Thyroid gland (tissue), 4 donors: ENCODE measurements around the gene KRTAP1-1. TPM values are rescaled to one million over a fixed set of nuclear protein-coding genes. Genes with fewer than 3 reads are reported as not detected.
"Not testable (repeated sequence)": the region's sequence is repeated elsewhere in the genome, so short reads cannot be mapped to it uniquely, and the experiment has no call there.

Experiments
- DNase-seq, 2 donors: peaks; one replicate each; pipeline ENCODE4 v3.0.0-alpha.2; 2019
- H3K27ac ChIP-seq, 3 donors: fragments of 200-600 bp; sonication (generic); 1 replicate in 2 of 3; 2 replicates in 1 of 3; pipeline ENCODE4 v1.5.1; 2016 to 2019; ENCODE audit warnings: mild to moderate bottlenecking in 1 of 3, moderate library complexity in 1 of 3
- H3K27me3 ChIP-seq: fragments of 200-600 bp; sonication (generic); one replicate; pipeline ENCODE4 v1.5.1; 2019
- H3K36me3 ChIP-seq, 2 donors: fragments of 200-600 bp; sonication (generic); one replicate each; pipeline ENCODE4 v1.5.1; 2016 to 2019
- H3K4me1 ChIP-seq, 2 donors: fragments of 200-600 bp; sonication (generic); one replicate each; pipeline ENCODE4 v1.5.1; 2017 to 2019
- H3K4me3 ChIP-seq, 3 donors: fragments of 200-600 bp; sonication (generic); replicated peaks in 1 of 3; 1 replicate in 2 of 3; 2 replicates in 1 of 3; pipeline ENCODE4 v1.5.1; 2016; ENCODE audit warnings: mild to moderate bottlenecking in 1 of 3
- H3K9me3 ChIP-seq: fragments of 200-600 bp; sonication (generic); one replicate; pipeline ENCODE4 v1.5.1; 2017
- POLR2A ChIP-seq, 2 donors: fragments of 450-650 bp; IDR thresholded peaks; one replicate each; pipeline ENCODE4 v1.6.1; 2017; ENCODE audit warnings: antibody characterized with exemption in 2 of 2, mild to moderate bottlenecking in 2 of 2, moderate library complexity in 1 of 2
- WGBS, 2 donors: methylation state at CpG; one replicate each; pipeline ENCODE4 v1.1.5; 2017; 5-methylcytosine and 5-hydroxymethylcytosine counted together
- intact Hi-C: fragments of 100-400 bp; cut with DNase I; formaldehyde crosslinking; loops from one replicate; pipeline ENCODE4 v1.15.1; 2023
- total RNA-seq, 4 donors: library from RNA; depleted of rRNA; stranded (reverse); fragments of >200 nt; gene quantifications; one replicate each; pipeline ENCODE4 v1.2.3, GENCODE V29; 2016
- TF ChIP-seq, protein P1 (sequence below), 6 experiments: fragments of 200-600 bp in 3 of 6; fragments of 450-650 bp in 3 of 6; sonication (generic) in 3 of 6; IDR thresholded peaks; one replicate each; pipeline ENCODE4 v1.5.1; 2016 to 2019; ENCODE audit warnings: antibody characterized with exemption in 6 of 6, mild to moderate bottlenecking in 2 of 6, inconsistent platforms in 1 of 6, moderate library complexity in 1 of 6

Gene KRTAP1-1, protein sequence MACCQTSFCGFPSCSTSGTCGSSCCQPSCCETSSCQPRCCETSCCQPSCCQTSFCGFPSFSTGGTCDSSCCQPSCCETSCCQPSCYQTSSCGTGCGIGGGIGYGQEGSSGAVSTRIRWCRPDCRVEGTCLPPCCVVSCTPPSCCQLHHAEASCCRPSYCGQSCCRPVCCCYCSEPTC
- not detected for total RNA-seq

DNA sequence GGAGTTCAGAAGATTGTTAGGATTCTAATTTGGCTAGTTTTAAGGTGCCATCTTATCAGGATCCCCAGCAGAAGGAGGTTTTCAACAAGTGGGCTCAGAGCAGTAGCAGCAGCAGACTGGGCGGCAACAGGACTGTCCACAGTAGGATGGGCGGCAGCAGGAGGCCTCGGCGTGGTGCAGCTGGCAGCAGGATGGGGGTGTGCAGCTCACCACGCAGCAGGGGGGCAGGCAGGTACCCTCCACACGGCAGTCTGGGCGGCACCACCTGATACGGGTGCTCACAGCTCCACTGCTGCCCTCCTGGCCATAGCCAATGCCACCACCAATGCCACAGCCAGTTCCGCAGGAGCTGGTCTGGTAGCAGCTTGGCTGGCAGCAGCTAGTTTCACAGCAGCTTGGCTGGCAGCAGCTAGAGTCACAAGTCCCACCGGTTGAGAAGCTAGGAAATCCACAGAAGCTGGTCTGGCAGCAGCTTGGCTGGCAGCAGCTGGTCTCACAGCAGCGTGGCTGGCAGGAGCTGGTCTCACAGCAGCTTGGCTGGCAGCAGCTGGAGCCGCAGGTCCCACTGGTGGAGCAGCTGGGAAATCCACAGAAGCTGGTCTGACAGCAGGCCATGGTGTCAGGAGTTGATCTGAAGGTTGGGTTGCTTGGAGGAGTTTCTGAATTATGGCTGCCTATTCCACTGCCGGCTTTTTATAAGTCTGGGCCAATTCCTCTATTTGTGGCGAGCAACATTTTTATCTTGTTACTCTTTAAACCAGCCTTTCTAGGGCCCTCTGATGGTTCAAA lies at the start of gene KRTAP1-1:
Gene KRTAP1-1 (minus strand): TSS at position 668 of the 789 bp plus-strand sequence. CDS start 53 bp downstream, at position 615.
- H3K4me3 ChIP-seq, H3K27ac ChIP-seq, DNase-seq, H3K9me3 ChIP-seq, H3K36me3 ChIP-seq, H3K27me3 ChIP-seq, intact Hi-C loops, H3K4me1 ChIP-seq: not testable (repeated sequence)
- WGBS, 2 donors: 77 to 84% methylated on average over 3 to 12 of the region's 14 CpGs

DNA sequence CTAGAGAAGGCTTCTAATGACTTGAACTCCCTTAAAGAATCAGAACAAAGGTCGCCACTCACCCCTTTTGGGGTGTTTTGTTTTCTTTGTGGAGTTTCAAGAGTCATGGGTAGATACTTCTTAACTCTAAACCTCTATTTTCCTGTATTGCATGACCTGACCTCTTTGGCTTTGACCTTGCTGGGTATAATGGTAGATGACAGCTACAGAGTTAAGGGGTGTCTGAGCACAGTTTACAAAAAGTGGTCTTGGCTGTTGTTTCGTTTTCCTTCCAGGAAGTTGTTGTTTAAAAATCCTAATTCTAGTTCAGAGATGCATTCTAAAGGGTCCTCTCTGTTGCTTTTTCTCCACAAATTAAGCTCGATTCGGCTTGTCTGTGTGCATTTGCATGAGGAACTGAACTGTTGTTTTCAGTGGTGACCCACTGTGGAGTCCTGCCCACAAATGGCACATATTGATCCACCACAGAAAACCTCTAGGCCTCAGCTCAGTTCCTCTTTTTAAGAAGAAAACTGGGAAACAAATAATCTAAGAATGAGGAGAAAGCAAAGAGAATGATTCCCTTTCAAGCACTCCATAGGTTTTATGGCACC lies 47.6 kb upstream of the KRTAP1-1 start:
- H3K27ac ChIP-seq, H3K9me3 ChIP-seq, intact Hi-C loops, DNase-seq, H3K4me3 ChIP-seq, H3K4me1 ChIP-seq, H3K27me3 ChIP-seq, H3K36me3 ChIP-seq: not testable (repeated sequence)
- 50 to 64% methylated on average over 4 of the region's 4 CpGs for WGBS, 2 donors

DNA sequence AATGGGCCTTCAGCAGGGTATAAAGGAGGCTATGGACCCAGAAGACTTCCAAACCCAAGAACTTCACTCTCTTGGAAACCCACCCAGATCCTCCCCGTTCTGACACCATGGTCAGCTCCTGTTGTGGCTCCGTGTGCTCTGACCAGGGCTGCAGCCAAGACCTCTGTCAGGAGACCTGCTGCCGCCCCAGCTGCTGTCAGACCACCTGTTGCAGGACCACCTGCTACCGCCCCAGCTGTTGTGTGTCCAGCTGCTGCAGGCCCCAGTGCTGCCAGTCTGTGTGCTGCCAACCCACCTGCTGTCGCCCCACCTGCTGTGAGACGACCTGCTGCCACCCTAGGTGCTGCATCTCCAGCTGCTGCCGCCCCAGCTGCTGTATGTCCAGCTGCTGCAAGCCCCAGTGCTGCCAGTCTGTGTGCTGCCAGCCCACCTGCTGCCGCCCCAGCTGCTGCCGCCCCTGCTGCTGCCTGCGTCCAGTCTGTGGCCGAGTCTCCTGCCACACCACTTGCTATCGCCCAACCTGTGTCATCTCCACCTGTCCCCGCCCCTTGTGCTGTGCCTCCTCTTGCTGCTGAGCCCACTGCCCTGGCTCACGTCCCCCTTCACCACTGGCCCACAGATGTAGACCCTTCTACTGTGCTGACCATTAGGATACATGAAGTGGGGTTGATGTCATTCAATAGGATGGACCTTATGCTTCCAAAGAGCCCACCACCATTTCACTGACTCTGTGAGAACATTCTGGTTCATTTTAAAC lies 43.0 kb upstream of the KRTAP1-1 start, which contains the start of gene KRTAP4-7:
Gene KRTAP4-7 (plus strand): TSS at position 51 of the 757 bp plus-strand sequence. CDS start 57 bp downstream, at position 108.
- intact Hi-C loops, H3K27ac ChIP-seq, H3K9me3 ChIP-seq, DNase-seq, H3K27me3 ChIP-seq, H3K36me3 ChIP-seq, H3K4me3 ChIP-seq, H3K4me1 ChIP-seq: not testable (repeated sequence)
- WGBS, 2 donors: 77 to 79% methylated on average over 7 to 9 of the region's 14 CpGs

DNA sequence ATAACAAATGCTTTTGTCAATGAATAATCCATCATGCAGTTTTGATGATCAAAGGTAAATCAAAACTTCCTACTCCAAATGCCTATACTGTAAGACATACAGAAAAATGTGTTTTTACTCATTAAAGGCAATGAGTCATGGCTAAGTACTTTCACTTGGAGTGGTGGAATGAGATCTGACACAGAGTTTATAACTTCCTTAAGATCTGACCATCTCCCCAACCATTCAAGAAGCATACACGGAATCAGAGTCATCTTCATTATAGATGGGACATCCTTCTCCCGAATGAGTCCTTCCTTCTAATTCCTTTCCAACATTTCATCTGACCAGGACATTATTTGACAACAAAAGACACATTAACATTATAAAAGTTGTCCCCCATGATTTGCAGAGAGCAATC lies 42.2 kb upstream of the KRTAP1-1 start:
- H3K9me3 ChIP-seq, H3K4me3 ChIP-seq, DNase-seq, intact Hi-C loops, H3K27ac ChIP-seq, H3K4me1 ChIP-seq, H3K36me3 ChIP-seq, H3K27me3 ChIP-seq: not testable (repeated sequence)
- 82 to 97% methylated on average over 2 of the region's 2 CpGs for WGBS, 2 donors

DNA sequence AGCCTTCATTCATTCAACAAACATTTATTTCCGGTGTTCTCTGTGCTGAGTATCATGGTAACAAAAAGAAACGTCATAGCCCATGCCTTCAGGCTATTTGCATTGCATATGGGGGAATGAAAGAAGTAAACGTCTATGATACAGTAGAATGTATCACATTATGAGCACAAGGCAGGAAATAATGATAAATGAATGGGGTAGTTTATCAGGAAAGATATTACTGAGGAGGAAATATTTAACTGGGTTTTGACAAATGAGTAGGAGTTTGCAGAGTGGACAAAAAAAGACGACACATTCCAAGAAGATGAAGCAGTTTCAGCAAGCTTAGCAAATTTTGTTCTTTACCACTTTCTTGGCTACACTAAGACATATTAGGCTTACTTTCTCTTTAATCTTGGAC lies 41.4 kb upstream of the KRTAP1-1 start:
- Histone ChIP-seq H3K4me3 (no peak overlapping the region), H3K9me3 (no peaks in the 10 kb centered on the region), H3K36me3 (no peaks in the 10 kb centered on the region), H3K27ac (no peak overlapping the region), H3K4me1 (no peaks in the 10 kb centered on the region), H3K27me3 (no peaks in the 10 kb centered on the region)
- intact Hi-C loops: no loop called here
- no peak for DNase-seq
- WGBS, 2 donors: 60 to 69% methylated on average over 4 of the region's 4 CpGs
- no peak for TF ChIP-seq POLR2A (IDR thresholded peaks at IDR 0.05)

DNA sequence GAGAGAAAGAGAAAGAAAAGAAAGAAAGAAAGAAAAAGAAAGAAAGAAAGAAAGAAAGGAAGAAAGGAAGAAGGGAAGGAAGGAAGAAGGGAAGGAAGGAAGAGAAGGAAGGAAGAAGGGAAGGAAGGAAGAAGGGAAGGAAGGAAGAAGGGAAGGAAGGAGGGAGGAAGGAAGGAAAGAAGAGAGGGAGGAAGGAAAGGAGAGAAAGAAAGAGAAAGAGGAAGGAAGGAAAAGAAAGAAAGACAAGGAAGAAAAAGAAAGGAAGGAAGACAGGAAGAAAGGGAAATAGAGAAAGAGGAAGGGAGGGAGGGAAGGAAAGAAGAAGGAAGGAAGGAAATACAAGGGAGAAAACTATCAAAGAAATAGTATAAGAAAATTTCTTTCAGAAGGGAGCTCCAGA lies 35.5 kb upstream of the KRTAP1-1 start:
- no peak for DNase-seq
- H3K27ac ChIP-seq: no peak overlapping the region
- intact Hi-C loops: no loop called here
- no peak for TF ChIP-seq POLR2A (IDR thresholded peaks at IDR 0.05)
- TF ChIP-seq, protein P1, sequence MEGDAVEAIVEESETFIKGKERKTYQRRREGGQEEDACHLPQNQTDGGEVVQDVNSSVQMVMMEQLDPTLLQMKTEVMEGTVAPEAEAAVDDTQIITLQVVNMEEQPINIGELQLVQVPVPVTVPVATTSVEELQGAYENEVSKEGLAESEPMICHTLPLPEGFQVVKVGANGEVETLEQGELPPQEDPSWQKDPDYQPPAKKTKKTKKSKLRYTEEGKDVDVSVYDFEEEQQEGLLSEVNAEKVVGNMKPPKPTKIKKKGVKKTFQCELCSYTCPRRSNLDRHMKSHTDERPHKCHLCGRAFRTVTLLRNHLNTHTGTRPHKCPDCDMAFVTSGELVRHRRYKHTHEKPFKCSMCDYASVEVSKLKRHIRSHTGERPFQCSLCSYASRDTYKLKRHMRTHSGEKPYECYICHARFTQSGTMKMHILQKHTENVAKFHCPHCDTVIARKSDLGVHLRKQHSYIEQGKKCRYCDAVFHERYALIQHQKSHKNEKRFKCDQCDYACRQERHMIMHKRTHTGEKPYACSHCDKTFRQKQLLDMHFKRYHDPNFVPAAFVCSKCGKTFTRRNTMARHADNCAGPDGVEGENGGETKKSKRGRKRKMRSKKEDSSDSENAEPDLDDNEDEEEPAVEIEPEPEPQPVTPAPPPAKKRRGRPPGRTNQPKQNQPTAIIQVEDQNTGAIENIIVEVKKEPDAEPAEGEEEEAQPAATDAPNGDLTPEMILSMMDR (IDR thresholded peaks at IDR 0.05): no peak
- no peaks in the 10 kb centered on the region for H3K27me3 ChIP-seq
- H3K36me3 ChIP-seq: no peaks in the 10 kb centered on the region
- H3K9me3 ChIP-seq: no peaks in the 10 kb centered on the region
- no peaks in the 10 kb centered on the region for H3K4me1 ChIP-seq
- H3K4me3 ChIP-seq: no peak overlapping the region

DNA sequence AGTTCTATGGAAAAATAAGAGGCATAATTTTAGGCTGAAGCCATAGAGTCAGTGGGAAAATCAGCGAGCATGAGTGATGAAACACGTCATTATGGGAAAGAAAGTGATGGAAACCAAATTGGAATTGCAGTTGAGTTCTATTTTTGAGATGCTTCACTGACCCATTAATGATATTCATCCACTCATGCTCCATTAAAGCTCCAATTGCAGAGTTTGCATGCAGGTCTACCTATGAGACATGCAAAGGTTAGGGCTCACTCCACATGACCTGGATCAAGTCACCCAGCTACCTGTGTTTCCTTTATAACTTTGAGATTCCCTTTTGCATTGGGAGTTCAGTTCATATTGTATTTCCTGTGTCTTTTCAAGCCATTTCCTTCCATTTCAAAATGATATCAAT lies 32.4 kb upstream of the KRTAP1-1 start:
- Histone ChIP-seq H3K4me3 (no peak overlapping the region), H3K4me1 (no peaks in the 10 kb centered on the region), H3K27me3 (no peaks in the 10 kb centered on the region), H3K27ac (no peak overlapping the region), H3K36me3 (no peaks in the 10 kb centered on the region), H3K9me3 (no peaks in the 10 kb centered on the region)
- 93% methylated on average over 2 of the region's 2 CpGs for WGBS, 2 donors
- intact Hi-C loops: no loop called here
- TF ChIP-seq, protein P1 (IDR thresholded peaks at IDR 0.05): no peak
- no peak for TF ChIP-seq POLR2A (IDR thresholded peaks at IDR 0.05)
- no peak for DNase-seq
